H9 (cell line): ENCODE data around the gene FAM83E. TPM values are rescaled to one million over a fixed set of nuclear protein-coding genes. Genes with fewer than 3 reads are reported as not detected.

Experiments
- DNase-seq: peaks from one replicate; pipeline ENCODE4 v3.0.0-alpha.2; 2017
- H2AFZ ChIP-seq: one replicate; pipeline ENCODE4 v1.6.1; 2013; ENCODE audit warnings: mild to moderate bottlenecking, low read length, control low read depth, moderate library complexity
- H2AK5ac ChIP-seq: 2 replicates; pipeline ENCODE4 v1.6.1; 2013; ENCODE audit warnings: low read length, control low read depth, mixed read lengths; ENCODE audit not compliant: insufficient read length
- H2BK120ac ChIP-seq: one replicate; pipeline ENCODE4 v1.6.1; 2013; ENCODE audit warnings: low read depth, mild to moderate bottlenecking, low read length, control low read depth, inconsistent platforms; ENCODE audit not compliant: poor library complexity, severe bottlenecking
- H2BK12ac ChIP-seq: 2 replicates; pipeline ENCODE4 v1.6.1; 2013; ENCODE audit warnings: low read length, control low read depth, mixed read lengths, low read depth; ENCODE audit not compliant: insufficient read length
- H2BK15ac ChIP-seq: 2 replicates; pipeline ENCODE4 v1.6.1; 2013; ENCODE audit warnings: low read depth, low read length, control low read depth
- H2BK20ac ChIP-seq: one replicate; pipeline ENCODE4 v1.6.1; 2013; ENCODE audit warnings: low read depth, mild to moderate bottlenecking, low read length, control low read depth, inconsistent platforms; ENCODE audit not compliant: poor library complexity, severe bottlenecking
- H2BK5ac ChIP-seq: 2 replicates; pipeline ENCODE4 v1.6.1; 2013; ENCODE audit warnings: low read length, control low read depth, mixed read lengths; ENCODE audit not compliant: insufficient read length
- H3K14ac ChIP-seq: 2 replicates; pipeline ENCODE4 v1.6.1; 2013; ENCODE audit warnings: low read length, control low read depth; ENCODE audit not compliant: insufficient read depth
- H3K18ac ChIP-seq: 2 replicates; pipeline ENCODE4 v1.6.1; 2013; ENCODE audit warnings: low read depth, mild to moderate bottlenecking, mixed read lengths, low read length, control low read depth; ENCODE audit not compliant: insufficient read length
- H3K23ac ChIP-seq: 2 replicates; pipeline ENCODE4 v1.6.1; 2013; ENCODE audit warnings: low read length, control low read depth, mixed read lengths, low read depth; ENCODE audit not compliant: insufficient read length
- H3K23me2 ChIP-seq: 2 replicates; pipeline ENCODE4 v1.6.1; 2013; ENCODE audit warnings: low read depth, mild to moderate bottlenecking, mixed read lengths, low read length, control low read depth; ENCODE audit not compliant: insufficient read length, poor library complexity, severe bottlenecking
- H3K27ac ChIP-seq: 2 replicates; pipeline ENCODE4 v1.5.1; 2013; ENCODE audit warnings: low read length, control low read depth, mixed read lengths, low read depth; ENCODE audit not compliant: insufficient read length
- H3K27me3 ChIP-seq: 2 replicates; pipeline ENCODE4 v1.6.1; 2013; ENCODE audit warnings: low read length, control low read depth, inconsistent platforms; ENCODE audit not compliant: insufficient read depth
- H3K4ac ChIP-seq: 2 replicates; pipeline ENCODE4 v1.6.1; 2013; ENCODE audit warnings: low read depth, mild to moderate bottlenecking, control low read depth, inconsistent platforms, low read length, moderate library complexity
- H3K4me1 ChIP-seq: 2 replicates; pipeline ENCODE4 v1.6.1; 2013; ENCODE audit warnings: low read length, control low read depth, inconsistent platforms; ENCODE audit not compliant: insufficient read depth
- H3K4me2 ChIP-seq: 2 replicates; pipeline ENCODE4 v1.6.1; 2013; ENCODE audit warnings: low read length, control low read depth, mixed read lengths; ENCODE audit not compliant: insufficient read length, insufficient read depth
- H3K56ac ChIP-seq: 2 replicates; pipeline ENCODE4 v1.6.1; 2013; ENCODE audit warnings: low read depth, mild to moderate bottlenecking, mixed read lengths, low read length, control low read depth; ENCODE audit not compliant: insufficient read length
- H3K79me1 ChIP-seq: 2 replicates; pipeline ENCODE4 v1.6.1; 2013; ENCODE audit warnings: low read depth, mild to moderate bottlenecking, moderate library complexity, low read length, control low read depth, inconsistent platforms; ENCODE audit not compliant: insufficient read depth, poor library complexity, severe bottlenecking
- H3K79me2 ChIP-seq: 2 replicates; pipeline ENCODE4 v1.6.1; 2013; ENCODE audit warnings: low read length, control low read depth, inconsistent platforms; ENCODE audit not compliant: insufficient read depth
- H3K9ac ChIP-seq: 2 replicates; pipeline ENCODE4 v1.6.1; 2013; ENCODE audit warnings: low read length, control low read depth, mixed read lengths; ENCODE audit not compliant: insufficient read length; ENCODE audit errors: extremely low read depth
- H3K9me3 ChIP-seq: one replicate; pipeline ENCODE4 v1.6.1; 2013; ENCODE audit warnings: low read depth, low read length, inconsistent platforms; ENCODE audit not compliant: control insufficient read depth
- H3T11ph ChIP-seq: one replicate; pipeline ENCODE4 v1.6.1; 2013; ENCODE audit warnings: mild to moderate bottlenecking, low read length, control low read depth, inconsistent platforms
- H4K20me1 ChIP-seq: one replicate; pipeline ENCODE4 v1.6.1; 2013; ENCODE audit not compliant: control insufficient read depth, insufficient read length, insufficient read depth
- H4K5ac ChIP-seq: 2 replicates; pipeline ENCODE4 v1.6.1; 2013; ENCODE audit warnings: low read depth, mild to moderate bottlenecking, mixed read lengths, low read length, control low read depth; ENCODE audit not compliant: insufficient read length
- H4K8ac ChIP-seq: replicated peaks from 2 replicates; pipeline ENCODE4 v1.6.1; 2013; ENCODE audit warnings: low read length, control low read depth, mixed read lengths, low read depth; ENCODE audit not compliant: insufficient read length
- H4K91ac ChIP-seq: 2 replicates; pipeline ENCODE4 v1.6.1; 2013; ENCODE audit warnings: low read depth, mild to moderate bottlenecking, moderate library complexity, mixed read lengths, low read length, control low read depth; ENCODE audit not compliant: insufficient read length
- H3K27ac Mint-ChIP-seq, 3 experiments: 2 replicates in 2 of 3; 3 replicates in 1 of 3; pipeline ENCODE4 v1.8.0; 2020 to 2021; ENCODE audit warnings: mixed read lengths in 3 of 3, mild to moderate bottlenecking in 1 of 3, moderate library complexity in 1 of 3
- H3K27me3 Mint-ChIP-seq: 2 replicates; pipeline ENCODE4 v1.8.0; 2021; ENCODE audit warnings: low read depth, mild to moderate bottlenecking, moderate library complexity, mixed read lengths
- H3K36me3 Mint-ChIP-seq, 3 experiments: 2 replicates in 2 of 3; 3 replicates in 1 of 3; pipeline ENCODE4 v1.8.0; 2020 to 2021; ENCODE audit warnings: low read depth in 3 of 3, mixed read lengths in 3 of 3; ENCODE audit not compliant: insufficient read depth in 1 of 3
- H3K4me1 Mint-ChIP-seq, 2 experiments: 2 replicates each; pipeline ENCODE4 v1.8.0; 2020; ENCODE audit warnings: mixed read lengths in 2 of 2
- H3K4me3 Mint-ChIP-seq, 2 experiments: 2 replicates in 1 of 2; 3 replicates in 1 of 2; pipeline ENCODE4 v1.8.0; 2020 to 2021; ENCODE audit warnings: mild to moderate bottlenecking in 2 of 2, mixed read lengths in 2 of 2, moderate library complexity in 1 of 2
- H3K9me3 Mint-ChIP-seq, 2 experiments: 2 replicates in 1 of 2; 3 replicates in 1 of 2; pipeline ENCODE4 v1.8.0; 2020; ENCODE audit warnings: mild to moderate bottlenecking in 2 of 2, mixed read lengths in 2 of 2, moderate library complexity in 1 of 2
- WGBS: extraction: QIAGEN DNeasy Blood & Tissue Kit; methylation state at CpG from one replicate; pipeline ENCODE4 v1.1.7; 2013; ENCODE audit warnings: missing lambda C conversion rate, low lambda C conversion rate, mixed read lengths; ENCODE audit not compliant: insufficient read length; ENCODE audit errors: extremely low coverage; 5-methylcytosine and 5-hydroxymethylcytosine counted together
- total RNA-seq: library from RNA; stranded (reverse); gene quantifications from 2 replicates; pipeline ENCODE4 v1.2.1, GENCODE V29; 2021
- TF ChIP-seq, protein P1 (sequence below): fragments of 200-600 bp; sonication (generic); conservative IDR thresholded peaks from 3 replicates; pipeline ENCODE4 v1.8.0; 2021; ENCODE audit warnings: antibody characterized with exemption, mild to moderate bottlenecking

The FAM83E gene
- total RNA-seq, 1 experiment from 2014 or later = 9.2 TPM

GRCh38 chr19:48651683-48652048 lies 36.8 kb upstream of the FAM83E start:
- Histone ChIP-seq H3K27me3 (no peaks in the 10 kb centered on the region), H4K8ac (no peak overlapping the region), H4K91ac (no peak overlapping the region), H3K23me2 (no peaks in the 10 kb centered on the region), H3K4me1 (no peaks in the 10 kb centered on the region), H3K14ac (no peak overlapping the region), H3K79me1 (no peaks in the 10 kb centered on the region), H2BK20ac (no peak overlapping the region), H3K23ac (no peak overlapping the region), H2BK12ac (no peak overlapping the region), H4K20me1 (no peaks in the 10 kb centered on the region), H3K79me2 (no peaks in the 10 kb centered on the region), H2BK120ac (no peak overlapping the region), H3K9ac (no peak overlapping the region), H3K4me2 (no peak overlapping the region), H3K27ac (no peak overlapping the region), H2BK5ac (no peak overlapping the region), H3K56ac (no peak overlapping the region), H3K9me3 (no peaks in the 10 kb centered on the region), H3K18ac (no peak overlapping the region), H3K4ac (no peak overlapping the region), H2AFZ (no peak overlapping the region), H2BK15ac (no peak overlapping the region), H2AK5ac (no peak overlapping the region), H4K5ac (no peak overlapping the region), H3T11ph (no peak overlapping the region)
- Mint-ChIP-seq H3K4me1 (peaks cover 15 to 17% of the 10 kb centered on the region in 2 experiments), H3K27me3 (peaks cover 5% of the 10 kb centered on the region), H3K27ac (no peak overlapping the region), H3K36me3 (peaks cover 0 to 5% (median 0%) of the 10 kb centered on the region in 3 experiments; a peak in 2 of 7 replicates), H3K9me3 (peaks cover 0 to 4% of the 10 kb centered on the region in 2 experiments; a peak in 2 of 5 replicates), H3K4me3 (no peak overlapping the region)
- no peak for DNase-seq
- TF ChIP-seq, protein P1, sequence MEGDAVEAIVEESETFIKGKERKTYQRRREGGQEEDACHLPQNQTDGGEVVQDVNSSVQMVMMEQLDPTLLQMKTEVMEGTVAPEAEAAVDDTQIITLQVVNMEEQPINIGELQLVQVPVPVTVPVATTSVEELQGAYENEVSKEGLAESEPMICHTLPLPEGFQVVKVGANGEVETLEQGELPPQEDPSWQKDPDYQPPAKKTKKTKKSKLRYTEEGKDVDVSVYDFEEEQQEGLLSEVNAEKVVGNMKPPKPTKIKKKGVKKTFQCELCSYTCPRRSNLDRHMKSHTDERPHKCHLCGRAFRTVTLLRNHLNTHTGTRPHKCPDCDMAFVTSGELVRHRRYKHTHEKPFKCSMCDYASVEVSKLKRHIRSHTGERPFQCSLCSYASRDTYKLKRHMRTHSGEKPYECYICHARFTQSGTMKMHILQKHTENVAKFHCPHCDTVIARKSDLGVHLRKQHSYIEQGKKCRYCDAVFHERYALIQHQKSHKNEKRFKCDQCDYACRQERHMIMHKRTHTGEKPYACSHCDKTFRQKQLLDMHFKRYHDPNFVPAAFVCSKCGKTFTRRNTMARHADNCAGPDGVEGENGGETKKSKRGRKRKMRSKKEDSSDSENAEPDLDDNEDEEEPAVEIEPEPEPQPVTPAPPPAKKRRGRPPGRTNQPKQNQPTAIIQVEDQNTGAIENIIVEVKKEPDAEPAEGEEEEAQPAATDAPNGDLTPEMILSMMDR = no peak
- no CpG with 5 or more reads among the region's 5 CpGs for WGBS
